GM19023 (cell line): ENCODE results near the gene PIGO.

Experiments
- ATAC-seq: cut with Tn5 transposase; IDR thresholded peaks from one replicate; pipeline ENCODE4 v1.9.1; 2021; ENCODE audit warnings: mild to moderate bottlenecking, moderate library complexity; ENCODE audit not compliant: unreplicated experiment

The PIGO gene

DNA sequence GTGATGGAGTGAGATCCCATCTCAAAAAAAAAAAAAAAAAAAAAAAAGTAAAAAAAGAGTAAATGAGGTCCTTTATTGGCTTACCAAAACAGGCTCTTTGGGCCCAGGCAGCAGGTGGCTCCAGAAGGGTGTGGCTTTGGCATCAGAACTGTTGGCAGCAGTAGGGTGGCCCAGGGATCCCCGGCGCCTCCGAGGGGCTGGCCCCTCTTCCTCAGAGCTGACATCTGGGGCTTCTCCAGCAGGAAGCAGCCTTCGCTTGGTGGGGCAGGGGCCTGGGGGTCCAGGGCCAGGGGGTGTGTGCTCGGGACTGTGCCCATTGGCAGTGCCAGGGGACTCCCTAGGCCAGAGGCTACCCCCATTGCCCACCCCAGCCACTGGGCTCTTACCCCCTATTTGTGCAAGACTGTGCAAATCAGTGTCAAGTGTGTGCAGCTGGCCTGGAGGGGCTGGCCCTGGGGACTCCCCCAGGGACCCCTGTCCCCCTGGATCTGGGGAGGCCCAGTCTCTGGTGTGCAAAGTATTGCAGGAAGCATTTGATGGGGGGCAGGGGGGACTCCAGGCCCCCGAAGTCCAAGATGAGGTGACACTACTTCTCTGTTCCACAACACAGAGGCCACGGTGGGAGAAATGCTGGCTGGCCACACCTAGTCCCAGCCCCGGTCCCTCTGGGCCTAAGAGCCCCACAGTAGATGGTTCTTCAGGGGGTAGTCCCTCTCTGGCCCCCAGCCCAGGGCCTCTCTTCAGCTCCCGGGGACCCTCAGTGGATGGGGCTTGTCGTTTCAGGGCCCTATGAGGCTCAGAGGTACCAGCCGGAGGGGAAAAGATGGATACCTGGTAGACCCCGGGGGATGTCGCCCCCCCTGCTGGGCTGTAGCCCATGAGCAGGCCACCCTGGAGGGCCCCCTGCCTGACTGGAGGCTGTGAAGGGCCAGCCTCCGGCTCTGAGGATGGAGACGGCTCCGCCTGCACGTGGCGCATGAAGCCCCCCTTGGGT lies 11.2 kb upstream of the PIGO start:
- no peak for ATAC-seq

DNA sequence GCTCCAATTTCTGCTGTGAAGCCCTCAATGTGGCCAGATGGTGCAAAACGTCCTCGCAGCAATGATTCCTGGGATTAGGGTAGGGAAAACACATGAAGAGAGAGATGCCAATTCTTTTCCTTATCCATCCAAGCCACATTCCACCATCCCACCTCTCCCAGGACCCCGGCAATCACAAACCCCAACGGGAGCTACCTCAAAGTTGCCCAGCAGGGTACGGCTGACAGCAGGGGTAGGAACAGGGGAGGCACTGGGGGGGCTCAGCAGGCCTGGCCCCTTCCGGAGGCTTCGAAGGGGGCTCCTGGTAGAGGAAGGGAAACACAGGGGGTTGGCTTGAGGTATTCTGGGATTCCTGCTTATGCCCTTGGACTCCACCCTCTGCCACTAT lies 9.9 kb upstream of the PIGO start:
- ATAC-seq, result no peak

DNA sequence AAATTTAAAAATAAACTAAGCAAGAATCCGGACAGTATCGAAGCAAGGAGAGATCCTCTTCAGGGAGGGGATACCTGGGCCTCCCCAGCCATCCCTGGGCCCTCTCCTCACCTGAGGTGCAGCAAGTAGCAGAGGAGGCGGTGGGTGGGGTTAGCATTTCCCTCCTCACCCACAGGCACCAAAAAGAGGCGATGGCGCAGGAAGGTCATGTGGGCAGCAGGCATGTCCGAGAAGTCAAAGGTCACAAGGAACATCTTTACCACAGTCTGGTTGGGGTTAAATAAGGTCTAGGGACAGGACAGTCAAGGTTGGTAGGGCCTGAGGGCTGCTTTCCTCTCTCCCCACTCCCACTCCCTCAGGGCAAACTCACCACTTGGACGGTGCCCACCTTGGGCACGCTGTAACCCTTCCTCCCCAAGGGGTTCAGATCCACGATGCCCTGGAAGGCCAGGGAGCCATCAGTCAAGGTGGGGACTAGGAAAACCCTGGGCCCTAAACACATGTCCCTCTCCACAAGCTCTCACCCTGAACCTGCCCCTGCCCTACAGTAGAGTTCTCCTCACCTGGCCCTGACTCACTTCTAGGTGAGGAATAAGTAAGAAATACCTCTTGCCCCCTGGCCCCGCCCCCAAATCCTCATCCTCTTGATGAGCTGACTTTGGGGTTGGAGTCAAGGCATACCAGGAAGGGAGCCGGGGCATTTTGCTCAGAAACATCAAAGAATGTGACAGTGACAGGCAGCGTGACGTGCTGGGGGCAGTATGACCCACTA lies 9.4 kb upstream of the PIGO start:
- ATAC-seq, result no peak

DNA sequence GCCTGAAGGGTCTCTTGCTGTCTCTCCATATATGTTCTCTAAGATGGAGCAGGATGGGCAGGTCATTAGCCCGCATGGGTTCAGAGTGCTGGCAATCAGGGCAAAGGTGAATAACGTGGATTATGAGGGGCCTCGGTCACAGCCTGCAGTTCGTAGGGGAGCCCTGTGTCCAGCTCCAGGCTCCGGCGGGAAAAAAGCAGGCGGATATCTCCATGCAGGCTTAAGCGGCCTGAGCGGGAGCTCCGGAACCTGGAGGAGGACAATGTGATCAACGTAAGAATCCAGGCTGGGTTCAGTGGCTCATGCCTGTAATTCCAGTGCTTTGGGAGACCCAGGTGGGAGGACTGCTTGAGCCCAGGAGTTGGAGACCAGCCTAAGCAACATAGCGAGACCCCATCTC lies 8.7 kb upstream of the PIGO start:
- ATAC-seq, result no peak

DNA sequence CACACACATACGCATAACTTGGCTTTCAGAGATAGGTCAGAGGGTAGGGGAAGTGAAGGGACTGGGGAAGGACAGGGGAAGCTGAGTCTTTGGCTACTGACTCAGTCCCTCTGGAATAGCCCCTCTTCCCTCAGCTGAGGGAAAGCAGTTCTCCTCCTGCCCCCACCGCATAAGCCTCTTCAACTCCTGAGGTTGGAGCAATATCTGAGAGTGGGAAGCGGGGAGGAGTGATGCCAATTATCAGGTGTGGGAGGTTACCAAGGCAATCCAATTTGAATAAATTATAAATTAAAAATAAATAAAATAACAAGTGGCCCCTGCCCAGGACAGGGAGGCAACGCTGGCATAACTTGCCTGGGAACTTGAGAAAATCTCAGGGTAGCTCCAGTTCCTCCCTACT lies 8.2 kb upstream of the PIGO start:
- no peak for ATAC-seq

DNA sequence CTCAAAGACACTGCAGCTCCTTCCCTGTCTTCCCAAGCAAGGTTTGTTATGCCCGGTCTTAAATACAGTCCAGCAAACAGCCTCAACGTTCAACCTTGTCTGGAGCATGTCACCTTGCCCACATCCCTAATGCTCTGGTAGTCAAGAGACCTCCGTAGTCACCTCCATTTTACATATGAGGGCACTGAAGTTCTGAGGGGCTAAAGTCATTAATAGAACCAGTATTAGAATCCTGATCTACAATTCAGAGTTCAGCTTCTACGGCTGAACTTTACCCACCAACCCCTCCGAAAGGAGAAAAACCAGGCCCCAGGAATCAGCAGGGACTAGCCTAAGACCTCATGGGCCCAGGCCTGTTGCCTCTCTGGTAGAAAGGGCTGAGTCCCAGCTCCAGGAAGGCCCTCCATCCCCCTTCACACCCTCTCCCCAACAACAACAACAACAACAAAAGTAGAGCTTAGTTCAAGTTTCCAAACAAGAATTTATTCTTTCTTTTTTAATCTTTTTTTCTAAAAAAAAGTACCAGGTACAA lies 7.3 kb upstream of the PIGO start:
- no peak for ATAC-seq

DNA sequence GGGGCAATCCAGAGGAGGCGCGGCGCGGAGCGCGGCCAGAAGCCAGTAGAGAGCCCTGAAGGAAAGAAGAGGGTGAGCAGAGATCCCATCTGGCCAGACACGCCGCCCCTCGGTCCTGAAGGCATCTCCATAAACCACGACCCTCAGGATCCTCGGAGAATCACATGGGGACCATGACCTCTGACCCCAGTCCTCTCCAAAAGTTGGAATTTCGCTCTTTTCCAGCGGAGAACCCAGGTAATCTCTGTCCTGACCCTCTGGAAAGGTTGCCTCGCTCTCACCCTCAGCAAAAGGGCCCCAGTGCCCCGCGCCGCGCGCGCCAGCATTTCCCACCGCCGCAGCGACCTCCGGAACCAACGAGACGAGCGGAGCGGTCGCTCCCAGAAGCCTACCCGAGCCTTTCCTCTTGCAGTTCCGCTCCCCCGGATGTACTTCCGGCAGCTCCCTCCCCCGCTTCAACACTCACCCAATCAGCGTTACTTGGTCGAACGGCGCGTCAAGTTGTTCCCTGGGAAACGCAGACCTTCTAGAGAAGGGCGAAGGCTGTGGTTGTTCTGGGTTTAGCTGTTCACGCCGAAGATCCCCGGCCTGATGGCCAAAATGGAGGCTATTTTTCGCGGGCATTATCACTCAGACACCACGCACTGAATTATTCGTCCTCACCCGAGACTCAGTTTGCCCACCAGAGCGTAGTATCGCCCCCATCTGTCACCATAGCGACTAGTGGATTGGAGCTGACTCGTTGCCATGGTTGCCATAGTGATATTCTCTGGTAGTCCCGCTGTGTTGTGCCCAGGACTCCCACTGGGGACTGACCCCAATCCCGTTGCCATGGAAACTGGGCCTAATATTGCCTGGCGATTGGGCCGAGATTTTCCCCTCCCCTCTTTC lies 6.6 kb upstream of the PIGO start, which contains the start of gene STOML2:
Gene STOML2, minus strand, starts transcription at position 363 of the 891 bp plus-strand sequence. Its CDS starts 37 bp downstream, at position 326.
- ATAC-seq, result peak; percentile 97

DNA sequence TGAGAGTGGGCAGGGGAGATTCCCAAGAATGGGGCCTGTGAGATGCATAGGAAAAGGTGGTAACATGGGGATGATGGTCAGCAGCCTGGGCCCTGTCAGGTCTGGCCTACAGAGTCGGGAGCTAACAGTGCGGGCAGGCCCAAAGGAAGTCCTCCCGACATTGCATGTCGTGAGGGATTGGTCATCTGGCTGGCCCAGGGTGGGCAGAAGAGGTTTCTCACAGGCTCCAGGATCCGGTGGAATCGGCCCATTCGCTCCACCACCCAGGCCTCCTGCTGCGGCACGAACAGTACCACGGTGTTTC lies 6.0 kb upstream of the PIGO start:
- ATAC-seq, result no peak

DNA sequence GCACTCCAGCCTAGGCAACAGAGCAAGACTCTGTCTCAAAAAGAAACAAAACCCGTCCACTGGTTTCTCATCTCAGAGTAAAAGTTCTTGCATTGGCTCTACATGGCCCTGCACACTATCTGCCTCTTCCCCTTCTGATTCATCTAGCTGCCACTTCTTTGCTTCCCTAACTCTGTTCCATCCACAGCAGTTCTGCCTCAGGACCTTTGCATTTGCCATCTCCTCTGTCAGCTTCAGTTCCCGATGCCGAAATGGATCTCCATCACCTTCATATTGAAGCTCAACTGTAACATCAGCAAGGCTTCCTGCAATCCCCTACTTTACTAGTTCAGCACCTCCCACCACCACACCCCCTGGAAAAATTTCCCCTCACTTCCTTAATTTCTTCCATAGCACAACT lies 1.2 kb upstream of the PIGO start:
- ATAC-seq, result no peak

DNA sequence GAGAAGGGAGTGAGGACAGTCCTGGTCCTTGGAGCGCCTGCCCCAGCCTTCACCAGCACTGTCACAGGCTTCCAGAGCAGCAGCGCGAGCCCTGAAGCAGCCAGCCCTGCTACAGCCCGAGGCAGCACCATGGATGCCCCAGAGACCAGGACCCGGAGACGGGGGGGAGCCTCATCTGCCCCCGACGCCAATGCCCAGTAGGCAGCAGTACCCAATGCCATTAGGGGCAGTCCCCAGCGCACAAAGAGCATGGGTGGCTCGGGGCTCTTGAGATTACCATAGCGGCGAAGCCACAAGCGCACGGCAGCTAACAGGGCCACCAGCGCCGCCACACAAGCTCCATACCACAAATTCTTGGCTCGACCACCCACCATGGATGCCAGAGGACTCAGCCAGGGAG lies 4.9 kb downstream of the PIGO start:
- no peak for ATAC-seq

DNA sequence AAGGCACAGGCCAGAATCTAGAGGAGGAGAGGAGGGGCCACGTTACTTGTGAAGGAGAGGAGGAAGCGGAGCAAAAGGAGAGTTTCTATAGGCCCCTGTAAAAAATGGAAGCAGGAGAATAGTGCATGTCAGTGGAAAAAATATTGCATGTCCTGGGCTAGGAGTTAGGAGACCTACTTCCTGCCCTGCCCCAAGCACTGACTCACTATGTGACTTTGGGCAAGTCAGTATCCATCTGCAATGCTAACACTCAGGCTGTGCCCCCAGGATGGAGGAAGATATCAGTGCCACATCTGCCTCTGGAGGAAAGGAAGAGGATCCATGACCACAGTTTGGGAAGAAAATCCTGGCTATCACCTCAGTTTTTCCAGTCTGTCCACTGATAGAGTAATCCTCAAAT lies 7.0 kb downstream of the PIGO start:
- ATAC-seq, result no peak

DNA sequence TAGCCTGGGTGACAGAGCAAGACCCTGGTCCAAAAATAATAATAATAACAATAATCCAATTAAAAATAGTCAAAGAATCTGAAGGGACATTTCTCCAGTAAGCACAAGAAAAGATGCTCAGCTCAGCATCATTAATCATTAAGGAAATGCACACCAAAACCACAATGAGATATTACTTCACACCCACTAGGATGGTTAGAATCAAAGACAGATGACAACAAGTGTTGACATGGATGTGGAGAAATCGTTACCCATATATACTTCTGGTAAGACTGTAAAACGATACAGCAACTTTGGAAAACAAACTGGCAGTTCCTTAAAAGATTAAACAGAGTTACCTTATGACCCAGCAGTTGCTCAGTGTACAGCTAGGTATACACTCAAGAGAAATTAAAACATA lies 11.3 kb downstream of the PIGO start:
- ATAC-seq, result no peak

DNA sequence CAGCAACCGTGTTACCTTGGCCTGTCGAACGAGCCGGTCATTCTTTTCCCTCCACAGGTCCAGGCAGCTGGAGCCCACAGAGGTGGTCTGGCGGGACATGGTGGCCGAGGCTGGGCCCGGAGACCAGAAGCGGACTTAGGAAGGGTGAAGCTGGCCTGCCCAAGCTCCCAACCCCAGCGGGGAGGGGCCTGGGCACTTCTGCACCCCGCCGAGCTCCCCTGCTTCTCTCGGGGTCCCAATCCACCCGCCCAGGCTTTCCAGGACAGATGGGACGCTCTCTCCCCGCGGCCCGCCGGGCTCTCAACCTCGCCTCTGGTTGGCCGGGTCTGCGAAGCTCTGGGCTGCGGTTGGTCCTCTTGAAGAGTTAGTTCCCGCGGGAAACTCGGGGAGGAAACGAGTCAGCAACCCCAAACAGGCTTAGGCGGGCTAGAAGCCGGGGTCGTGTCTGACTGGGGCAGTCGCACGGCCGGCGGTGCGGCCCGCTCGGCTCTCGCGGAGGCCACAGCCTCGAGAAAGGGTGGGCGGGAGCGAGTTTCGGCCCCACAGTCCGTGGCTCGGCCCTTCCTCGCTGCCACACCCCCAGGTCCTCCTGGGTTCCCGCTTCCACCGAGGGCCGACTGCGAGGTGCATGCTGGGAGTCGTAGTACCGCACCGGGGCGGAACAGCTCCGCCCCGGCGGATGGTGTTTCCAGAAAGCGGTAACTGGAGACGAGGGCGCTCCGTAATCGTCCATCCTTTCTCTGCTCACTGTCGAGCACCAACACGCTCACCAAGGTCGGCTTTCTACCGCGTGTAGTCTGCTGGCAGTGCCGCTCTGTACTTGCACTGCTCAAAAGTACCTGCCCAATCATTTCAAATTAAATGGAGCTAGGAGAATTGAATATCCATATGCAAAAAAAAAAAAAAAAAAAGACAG lies 16.7 kb downstream of the PIGO start, which contains the start of gene FANCG:
Gene FANCG, minus strand, starts transcription at position 517 of the 916 bp plus-strand sequence. Its CDS starts 418 bp downstream, at position 99.
- ATAC-seq, result peak; percentile 90

DNA sequence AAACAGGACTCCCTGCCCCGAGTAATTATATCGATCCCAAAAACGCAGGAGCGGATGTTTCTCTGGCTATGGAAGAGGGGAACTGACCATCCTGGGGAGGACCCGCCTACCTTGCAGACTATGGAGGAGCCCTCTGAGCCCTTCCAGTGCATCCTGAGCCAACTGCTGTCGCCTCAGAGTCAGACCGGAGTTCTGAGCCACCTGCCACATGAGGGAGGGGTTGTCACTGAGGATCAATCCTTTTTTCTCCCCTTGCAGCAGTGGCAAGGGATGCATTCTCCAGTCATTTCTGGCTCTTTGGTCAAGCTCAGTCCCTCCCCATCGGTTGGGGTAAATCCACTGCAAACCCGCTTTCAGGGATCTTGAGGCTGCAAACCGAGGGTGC lies 17.4 kb downstream of the PIGO start:
- ATAC-seq, result peak; percentile 1

DNA sequence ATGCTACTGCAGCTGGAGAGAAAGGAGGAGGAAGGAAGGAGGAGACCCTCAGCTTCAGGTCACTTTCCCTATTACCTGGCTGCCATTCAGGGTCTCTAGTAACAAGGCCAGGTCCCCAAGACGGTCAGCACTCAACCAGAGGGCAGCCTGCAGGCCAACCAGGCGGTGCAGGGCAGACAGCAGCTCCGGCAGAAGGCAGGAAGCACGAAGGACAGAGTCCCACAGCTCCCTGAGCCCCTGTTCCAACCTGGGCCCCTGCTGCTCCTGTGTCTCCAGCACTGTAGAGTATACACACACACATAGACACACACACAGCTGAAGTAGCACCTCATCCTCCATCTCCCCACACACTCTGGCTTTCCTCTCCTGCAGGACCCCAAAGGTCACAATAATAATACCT lies 18.3 kb downstream of the PIGO start:
- ATAC-seq, result no peak

DNA sequence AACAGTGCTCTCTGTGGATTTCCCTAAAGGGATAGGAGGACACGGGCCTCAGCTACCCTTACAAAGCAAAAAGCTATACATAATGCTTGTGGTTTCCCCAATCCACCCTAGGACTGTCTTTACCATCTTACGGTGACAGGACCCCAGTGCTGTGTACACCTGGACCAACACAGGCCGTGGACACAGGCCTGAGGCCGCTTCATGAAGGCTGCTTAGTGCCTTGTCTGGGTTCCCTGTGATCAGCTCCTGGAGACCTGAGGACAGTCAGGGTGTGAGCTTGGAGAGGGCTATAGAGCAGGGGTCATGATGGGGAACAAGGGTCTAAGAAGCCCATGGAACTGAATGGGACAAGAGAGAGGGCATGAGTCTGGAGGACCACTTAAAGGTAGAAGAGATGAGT lies 19.5 kb downstream of the PIGO start:
- no peak for ATAC-seq

DNA sequence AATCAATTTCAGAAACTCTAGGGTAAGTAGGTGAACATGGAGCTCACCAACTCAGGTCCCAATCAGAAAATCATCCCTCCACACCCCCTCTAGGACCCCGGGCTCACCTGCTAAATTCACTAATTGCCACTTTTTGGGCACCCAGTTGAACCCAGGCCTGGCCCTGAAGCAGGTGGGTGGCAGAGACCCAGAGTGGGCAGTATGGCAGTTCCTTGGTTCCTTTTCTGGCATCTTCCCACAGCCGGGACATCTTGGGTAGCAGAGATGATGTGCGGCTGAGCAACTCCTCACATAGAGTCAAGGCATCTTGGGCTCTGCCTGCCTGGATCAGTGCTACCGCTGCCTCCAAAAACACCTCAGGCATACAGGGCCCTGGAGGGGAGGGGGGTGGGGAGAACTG lies 21.0 kb downstream of the PIGO start:
- no peak for ATAC-seq

DNA sequence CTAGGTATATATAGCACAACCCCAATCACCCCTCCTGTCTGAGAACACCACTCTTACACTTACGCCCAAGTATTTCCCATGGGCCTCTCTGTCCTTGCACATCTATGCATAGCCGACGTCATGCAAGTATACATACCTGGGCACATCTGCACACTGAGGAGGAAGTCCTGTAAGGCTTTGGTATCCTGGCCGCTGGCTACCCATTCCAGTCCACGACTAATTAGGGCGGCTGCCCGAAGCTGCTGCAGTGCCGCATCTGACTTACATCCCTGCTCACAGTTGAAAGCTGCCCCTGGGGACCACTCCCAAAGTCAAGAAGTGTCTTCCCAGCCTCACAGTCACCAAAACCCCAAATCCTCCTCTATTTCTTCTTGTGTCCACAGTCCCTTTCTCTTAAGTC lies 21.6 kb downstream of the PIGO start:
- no peak for ATAC-seq

DNA sequence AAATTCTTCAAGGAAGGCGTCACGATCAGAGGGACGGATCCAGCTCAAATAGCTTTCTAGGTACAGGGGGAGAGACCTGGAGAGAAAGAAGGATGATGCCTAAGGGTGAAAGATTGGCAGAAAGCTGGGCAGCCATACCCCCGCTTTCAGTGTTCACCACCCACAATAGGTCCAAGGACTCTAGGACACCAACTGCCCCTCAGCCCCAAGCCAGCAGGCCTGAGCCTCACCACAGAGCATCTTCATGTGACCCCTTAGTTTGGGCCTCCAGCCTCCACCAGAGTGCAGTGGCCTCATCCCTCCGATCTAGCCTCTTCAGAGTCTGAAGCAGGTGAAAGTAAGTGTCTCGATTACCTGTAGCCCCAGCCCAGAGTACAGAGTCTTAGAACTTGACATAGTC lies 22.2 kb downstream of the PIGO start:
- no peak for ATAC-seq

DNA sequence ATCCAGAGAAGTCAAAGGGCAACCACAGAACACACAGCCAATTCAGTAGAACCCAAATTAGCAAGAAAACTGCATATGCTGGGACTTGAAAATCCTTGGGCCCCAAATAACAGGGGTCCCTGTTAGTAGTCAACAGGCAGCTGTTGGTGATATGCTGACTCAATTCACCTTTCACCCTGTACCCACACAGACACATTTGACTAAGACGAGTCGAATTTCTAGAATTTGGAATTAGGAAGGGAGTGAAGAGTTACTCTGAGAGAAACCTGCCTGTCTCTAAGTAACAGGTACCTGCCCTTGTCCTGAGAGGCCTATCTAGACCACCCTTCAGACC lies 23.1 kb downstream of the PIGO start:
- no peak for ATAC-seq
